PFSK-1 (cell line): ENCODE measurements around the gene POP5.

ENCODE experiments used
- POLR2AphosphoS5 ChIP-seq: IDR thresholded peaks from 2 replicates; pipeline ENCODE4 v1.6.1; 2012; ENCODE audit warnings: low read depth, mild to moderate bottlenecking, control low read depth, low read length, moderate library complexity
- SIN3A ChIP-seq: IDR thresholded peaks from 2 replicates; pipeline ENCODE4 v1.6.1; 2012; ENCODE audit warnings: mild to moderate bottlenecking, low read length, moderate library complexity, borderline replicate concordance; ENCODE audit not compliant: insufficient read depth
- TAF1 ChIP-seq: IDR thresholded peaks from 2 replicates; pipeline ENCODE4 v1.6.1; 2012; ENCODE audit warnings: low read length, control low read depth, borderline replicate concordance; ENCODE audit not compliant: insufficient read depth
- TF ChIP-seq, protein P1 (sequence below), 2 experiments: IDR thresholded peaks; 2 replicates each; pipeline versions ENCODE4 v1.6.1 to v1.8.0; 2011 to 2012; ENCODE audit warnings: low read depth in 2 of 2, low read length in 2 of 2, control low read depth in 1 of 2, inconsistent platforms in 1 of 2, mild to moderate bottlenecking in 1 of 2, moderate library complexity in 1 of 2; ENCODE audit not compliant: insufficient read depth in 1 of 2

GRCh38 chr12:120586206-120586605 lies 5.0 kb upstream of the POP5 start:
- TF ChIP-seq, protein P1, sequence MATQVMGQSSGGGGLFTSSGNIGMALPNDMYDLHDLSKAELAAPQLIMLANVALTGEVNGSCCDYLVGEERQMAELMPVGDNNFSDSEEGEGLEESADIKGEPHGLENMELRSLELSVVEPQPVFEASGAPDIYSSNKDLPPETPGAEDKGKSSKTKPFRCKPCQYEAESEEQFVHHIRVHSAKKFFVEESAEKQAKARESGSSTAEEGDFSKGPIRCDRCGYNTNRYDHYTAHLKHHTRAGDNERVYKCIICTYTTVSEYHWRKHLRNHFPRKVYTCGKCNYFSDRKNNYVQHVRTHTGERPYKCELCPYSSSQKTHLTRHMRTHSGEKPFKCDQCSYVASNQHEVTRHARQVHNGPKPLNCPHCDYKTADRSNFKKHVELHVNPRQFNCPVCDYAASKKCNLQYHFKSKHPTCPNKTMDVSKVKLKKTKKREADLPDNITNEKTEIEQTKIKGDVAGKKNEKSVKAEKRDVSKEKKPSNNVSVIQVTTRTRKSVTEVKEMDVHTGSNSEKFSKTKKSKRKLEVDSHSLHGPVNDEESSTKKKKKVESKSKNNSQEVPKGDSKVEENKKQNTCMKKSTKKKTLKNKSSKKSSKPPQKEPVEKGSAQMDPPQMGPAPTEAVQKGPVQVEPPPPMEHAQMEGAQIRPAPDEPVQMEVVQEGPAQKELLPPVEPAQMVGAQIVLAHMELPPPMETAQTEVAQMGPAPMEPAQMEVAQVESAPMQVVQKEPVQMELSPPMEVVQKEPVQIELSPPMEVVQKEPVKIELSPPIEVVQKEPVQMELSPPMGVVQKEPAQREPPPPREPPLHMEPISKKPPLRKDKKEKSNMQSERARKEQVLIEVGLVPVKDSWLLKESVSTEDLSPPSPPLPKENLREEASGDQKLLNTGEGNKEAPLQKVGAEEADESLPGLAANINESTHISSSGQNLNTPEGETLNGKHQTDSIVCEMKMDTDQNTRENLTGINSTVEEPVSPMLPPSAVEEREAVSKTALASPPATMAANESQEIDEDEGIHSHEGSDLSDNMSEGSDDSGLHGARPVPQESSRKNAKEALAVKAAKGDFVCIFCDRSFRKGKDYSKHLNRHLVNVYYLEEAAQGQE (IDR thresholded peaks at IDR 0.05; ENCODE audit: insufficient read depth in 1 of 2, low read depth in 2 of 2, low read length in 2 of 2), result no peak
- TF ChIP-seq POLR2AphosphoS5 (no peak), SIN3A (no peak), TAF1 (no peak)
